ENCODE data around the gene NUPR1. TPM values are rescaled to one million over a fixed set of nuclear protein-coding genes. Genes with fewer than 3 reads are reported as not detected.

Gene NUPR1
- total RNA-seq, 4 donors from 2014 or later, result 32.8 to 52.8 (median 41.1) TPM

- Histone ChIP-seq H3K4me1 (peaks cover 0 to 18% (median 3%) of the 10 kb centered on the region in 3 donors), H3K27me3 (no peaks in the 10 kb centered on the region), H3K27ac (peak overlapping the region in 1 of 4 donors; percentile 45), H3K9me3 (no peaks in the 10 kb centered on the region), H3K4me3 (peak overlapping the region in 1 of 2 donors; percentile 28), H3K36me3 (no peaks in the 10 kb centered on the region)
- no peak for ATAC-seq
- WGBS, 2 donors (ENCODE audit: low coverage in 1 of 2), result 68 to 69% methylated on average over 7 to 9 of the region's 13 CpGs
- TF ChIP-seq POLR2AphosphoS5 (IDR thresholded peaks at IDR 0.05), result no peak
- TF ChIP-seq CTCF (IDR thresholded peaks at IDR 0.05), result no peak
- no peak for TF ChIP-seq POLR2A (IDR thresholded peaks at IDR 0.05)
- no peak for TF ChIP-seq EP300 (IDR thresholded peaks at IDR 0.05)
Measured at GRCh38 chr16:28495098-28495793, 43.5 kb downstream of the NUPR1 start.

DNA sequence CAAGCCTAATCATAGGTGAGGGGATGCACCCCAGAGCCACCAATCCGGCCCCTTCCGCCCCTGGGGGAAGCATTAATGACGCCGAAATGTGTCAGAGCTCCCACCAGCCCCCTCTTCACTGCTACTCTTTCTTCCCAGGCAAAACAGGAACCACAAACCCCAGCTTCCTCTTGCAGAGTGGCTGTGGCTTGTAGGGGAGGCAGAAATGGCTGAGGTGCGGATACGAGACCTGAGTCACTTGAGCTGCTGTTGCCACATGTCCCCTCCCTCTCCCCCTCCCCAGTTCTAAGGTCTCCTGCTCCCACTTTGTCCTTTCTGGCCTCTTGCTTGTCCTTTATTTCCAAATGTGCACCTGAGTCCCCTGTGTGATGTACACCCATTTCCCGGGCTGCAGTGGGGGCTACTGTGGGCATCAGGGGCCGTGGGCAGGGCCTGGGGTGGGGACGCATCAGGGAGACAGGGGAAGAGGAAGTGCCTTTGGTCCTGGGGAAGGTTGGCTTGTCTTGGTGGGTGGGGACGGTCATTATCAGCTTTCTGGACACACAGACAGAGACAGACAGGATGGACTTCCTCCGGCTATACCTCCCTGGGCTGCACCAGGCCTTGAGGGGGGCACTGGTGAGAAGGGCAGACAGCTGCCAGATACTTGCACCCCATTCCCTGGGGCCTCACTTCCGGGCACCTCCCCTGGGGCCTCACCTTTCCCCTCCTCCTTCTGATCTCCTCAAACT is 44.5 kb downstream of the NUPR1 start, which contains the start of gene APOBR:
Gene APOBR (plus strand): TSS at position 523 of the 731 bp plus-strand sequence. CDS start 39 bp downstream, at position 562.
- 55 to 61% methylated on average over 4 to 7 of the region's 12 CpGs for WGBS, 2 donors (ENCODE audit: low coverage in 1 of 2)
- Histone ChIP-seq H3K36me3 (peaks cover 0 to 9% of the 10 kb centered on the region in 2 donors), H3K27me3 (no peaks in the 10 kb centered on the region), H3K27ac (peak within 1 kb of the TSS in 2 of 4 donors; percentile 31 to 45), H3K4me1 (peaks cover 0 to 27% (median 3%) of the 10 kb centered on the region in 3 donors), H3K9me3 (no peaks in the 10 kb centered on the region), H3K4me3 (peak within 1 kb of the TSS in 1 of 2 donors; percentile 28)
- TF ChIP-seq POLR2A (IDR thresholded peaks at IDR 0.05), result no peak
- TF ChIP-seq EP300 (IDR thresholded peaks at IDR 0.05), result no peak
- TF ChIP-seq CTCF (IDR thresholded peaks at IDR 0.05), result no peak
- no peak for TF ChIP-seq POLR2AphosphoS5 (IDR thresholded peaks at IDR 0.05)
- ATAC-seq, result no peak

- no peak for TF ChIP-seq EP300 (IDR thresholded peaks at IDR 0.05)
- no peak for TF ChIP-seq POLR2A (IDR thresholded peaks at IDR 0.05)
- no peak for TF ChIP-seq CTCF (IDR thresholded peaks at IDR 0.05)
- no peak for TF ChIP-seq POLR2AphosphoS5 (IDR thresholded peaks at IDR 0.05)
- Histone ChIP-seq H3K4me1 (peaks cover 0 to 29% (median 3%) of the 10 kb centered on the region in 3 donors), H3K27ac (peak overlapping the region; percentile 79 to 94 (median 89)), H3K9me3 (no peaks in the 10 kb centered on the region), H3K27me3 (no peaks in the 10 kb centered on the region), H3K36me3 (peaks cover 0 to 27% of the 10 kb centered on the region in 2 donors), H3K4me3 (peak overlapping the region in 1 of 2 donors; percentile 99)
- 40 to 42% methylated on average over 4 of the region's 4 CpGs for WGBS, 2 donors (ENCODE audit: low coverage in 1 of 2)
- no peak for ATAC-seq
Measured at GRCh38 chr16:28492511-28492910, 46.3 kb downstream of the NUPR1 start.

- WGBS, 2 donors (ENCODE audit: low coverage in 1 of 2), result 0% methylated on average over 1 to 2 of the region's 21 CpGs
- TF ChIP-seq CTCF (IDR thresholded peaks at IDR 0.05) (no peak), POLR2AphosphoS5 (IDR thresholded peaks at IDR 0.05) (peak; percentile 54), POLR2A (IDR thresholded peaks at IDR 0.05) (peak in 1 of 2 donors; percentile 31), EP300 (IDR thresholded peaks at IDR 0.05) (no peak)
- Histone ChIP-seq H3K4me3 (peak within 1 kb of the TSS; percentile 86 to 99), H3K9me3 (no peaks in the 10 kb centered on the region), H3K4me1 (peaks cover 0 to 29% (median 3%) of the 10 kb centered on the region in 3 donors), H3K36me3 (peaks cover 0 to 31% of the 10 kb centered on the region in 2 donors), H3K27ac (peak within 1 kb of the TSS; percentile 79 to 94 (median 89)), H3K27me3 (no peaks in the 10 kb centered on the region)
- peak; percentile 97 for ATAC-seq
Measured at GRCh38 chr16:28491970-28492474, 46.8 kb downstream of the NUPR1 start, which contains the start of gene CLN3. CLN3 (minus strand) TSS chr16:28492074; CDS start chr16:28491759, 315 bp downstream.

Measured in gastroesophageal sphincter (tissue), 4 donors.